HG02678 (cell line): ENCODE measurements around the gene MMS19.
A peak's percentile ranks its signal among the peaks of the same experiment; 100 is the strongest.

Source experiments
- ATAC-seq: cut with Tn5 transposase; IDR thresholded peaks from one replicate; pipeline ENCODE4 v1.9.1; 2021; ENCODE audit warnings: mild to moderate bottlenecking, moderate library complexity; ENCODE audit not compliant: unreplicated experiment

Gene MMS19

DNA sequence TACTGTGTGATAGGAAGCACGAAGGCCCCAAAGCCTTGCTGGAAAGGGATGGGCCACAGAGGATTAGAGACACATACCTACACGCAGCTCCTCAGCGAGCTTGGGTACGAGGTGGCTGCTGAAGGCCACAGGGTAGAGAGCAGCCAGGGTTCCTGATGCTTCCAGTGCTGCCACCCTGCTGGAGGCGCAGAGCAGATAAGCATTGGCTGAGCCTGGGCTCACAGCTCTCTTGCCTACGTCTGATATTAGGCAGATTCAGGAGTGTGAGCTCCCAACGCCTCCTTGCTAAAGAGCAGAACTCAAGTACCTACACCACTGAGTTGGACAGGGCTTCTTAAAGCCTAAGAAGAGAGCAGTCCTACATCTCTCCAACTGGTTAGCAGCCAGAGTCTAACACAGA is 32.2 kb downstream of the MMS19 start:
- ATAC-seq, result no peak

GRCh38 chr10:97464226-97464625 is 34.0 kb downstream of the MMS19 start:
- ATAC-seq, result no peak

GRCh38 chr10:97463363-97464132 is 34.7 kb downstream of the MMS19 start:
- ATAC-seq, result no peak

- no peak for ATAC-seq
Observed at GRCh38 chr10:97462309-97462708, 35.9 kb downstream of the MMS19 start.

GRCh38 chr10:97459933-97460332 is 38.3 kb downstream of the MMS19 start:
- ATAC-seq, result no peak

GRCh38 chr10:97459111-97459510 is 39.1 kb downstream of the MMS19 start:
- no peak for ATAC-seq

DNA sequence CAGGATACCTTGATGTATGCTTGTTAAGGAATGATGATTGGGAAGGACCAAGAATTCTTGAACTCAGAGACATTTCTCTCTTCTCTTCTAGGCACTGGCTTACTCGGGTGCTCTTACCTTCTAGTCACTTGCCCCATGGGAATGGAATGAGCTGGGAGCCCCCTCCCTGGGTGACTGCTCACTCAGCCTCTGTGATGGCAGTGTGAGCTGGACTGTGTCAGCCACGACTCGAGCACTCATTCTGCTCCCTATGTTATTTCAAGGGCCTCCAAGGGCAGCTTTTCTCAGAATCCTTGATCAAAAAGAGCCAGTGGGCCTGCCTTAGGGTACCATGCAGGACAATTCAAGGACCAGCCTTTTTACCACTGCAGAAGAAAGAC is 41.5 kb downstream of the MMS19 start:
- ATAC-seq, result no peak

- ATAC-seq, result no peak
Observed at GRCh38 chr10:97456034-97456685, 42.1 kb downstream of the MMS19 start.

DNA sequence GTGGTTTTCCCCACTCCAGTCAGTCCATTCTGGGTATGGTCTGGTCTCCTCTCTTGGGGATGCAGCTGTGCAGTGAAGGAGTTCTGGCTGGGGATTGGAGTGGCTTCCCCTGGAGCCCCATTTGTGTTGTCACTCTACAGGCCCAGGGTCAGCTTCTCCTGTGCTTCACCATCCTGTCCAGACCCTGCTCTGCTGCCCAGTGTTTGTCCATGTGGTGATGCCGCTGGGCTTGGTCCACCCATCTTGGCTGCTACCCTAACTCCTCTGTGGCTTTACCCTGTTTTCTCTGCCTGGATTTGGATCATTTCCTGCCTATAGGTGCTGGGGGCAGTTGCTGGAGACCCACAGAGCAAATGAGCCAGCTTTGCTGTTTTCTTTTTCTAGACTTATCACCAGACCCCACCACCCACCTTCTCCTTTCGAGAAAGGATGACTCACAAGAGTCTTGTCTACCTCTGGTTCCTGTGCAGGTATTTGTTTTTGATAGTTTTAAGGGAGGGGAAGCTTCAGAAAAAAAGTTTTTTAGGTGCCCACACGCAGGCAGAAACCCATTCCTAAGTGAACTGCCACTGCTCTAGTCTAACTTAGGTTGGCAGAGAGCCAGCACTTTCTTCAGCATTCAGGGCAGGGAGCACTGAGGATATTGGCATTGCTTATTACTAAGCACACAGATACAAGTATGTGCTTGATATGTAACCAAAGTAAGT is 43.7 kb downstream of the MMS19 start:
- no peak for ATAC-seq

DNA sequence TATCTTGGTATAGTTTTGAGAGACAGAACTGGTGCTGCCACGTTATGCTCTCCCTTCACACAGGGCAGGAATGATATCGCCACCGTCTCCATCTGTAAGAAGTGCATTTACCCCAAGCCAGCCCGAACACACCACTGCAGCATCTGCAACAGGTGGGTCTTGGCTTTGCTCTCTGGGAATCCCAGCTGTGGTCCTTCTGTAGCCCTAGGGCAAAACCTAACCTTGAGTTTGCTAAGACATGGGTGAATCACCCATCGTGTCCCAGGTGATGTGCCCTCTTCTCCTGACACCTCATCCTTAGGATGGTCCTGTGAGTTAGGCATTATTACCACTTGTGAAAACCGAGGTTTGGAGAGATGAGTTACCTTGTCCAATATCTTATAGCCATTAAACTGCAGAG is 45.9 kb downstream of the MMS19 start:
- ATAC-seq, result no peak

GRCh38 chr10:97451605-97452004 is 46.6 kb downstream of the MMS19 start:
- ATAC-seq, result no peak

- no peak for ATAC-seq
Observed at GRCh38 chr10:97450828-97451227, 47.4 kb downstream of the MMS19 start.

GRCh38 chr10:97445722-97446639 is 52.2 kb downstream of the MMS19 start, which contains the start of the genes EXOSC1 and ZDHHC16:
Gene EXOSC1, minus strand, starts transcription at chr10:97446006. Its CDS starts 21 bp downstream, at chr10:97445985.
Gene ZDHHC16, plus strand, starts transcription at chr10:97446175. Its CDS starts 5,501 bp downstream, at chr10:97451676.
- peak; percentile 95 for ATAC-seq

DNA sequence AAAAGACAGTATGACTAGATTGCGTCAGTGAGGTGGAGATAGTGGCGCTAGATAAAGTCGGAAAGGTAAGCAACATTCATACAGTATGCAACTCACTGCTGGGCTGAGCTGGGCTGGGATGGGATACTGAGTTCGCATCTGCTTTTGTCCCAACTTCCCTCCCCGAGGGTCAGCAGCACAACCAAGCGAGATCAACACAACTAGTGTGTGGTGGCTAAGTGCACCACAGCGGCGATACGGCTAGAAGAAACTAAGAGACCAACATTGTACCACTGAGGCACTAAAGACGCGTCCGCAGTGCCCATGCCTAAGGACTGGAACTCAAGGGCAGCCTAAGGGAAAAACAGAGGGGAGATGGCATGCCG is 52.9 kb downstream of the MMS19 start:
- ATAC-seq, result no peak

DNA sequence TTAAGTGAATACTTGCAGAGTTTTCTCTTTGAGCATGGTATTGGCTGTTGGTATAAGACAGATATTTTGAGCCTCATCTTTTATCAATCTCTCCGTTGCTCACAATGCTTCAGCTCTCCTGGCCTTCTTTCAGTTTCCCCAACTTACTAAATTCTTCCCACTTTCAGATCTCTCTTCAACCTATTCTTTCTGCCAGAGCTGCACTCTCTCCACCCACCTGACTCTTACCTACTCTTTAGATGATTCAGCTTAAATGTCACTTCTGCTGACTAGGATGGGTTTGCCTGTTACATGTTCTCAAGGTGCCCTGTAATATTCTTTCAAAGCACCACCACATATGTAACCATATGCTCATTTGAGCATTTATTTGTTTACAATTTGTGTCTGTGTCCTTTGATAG is 54.0 kb downstream of the MMS19 start:
- no peak for ATAC-seq

DNA sequence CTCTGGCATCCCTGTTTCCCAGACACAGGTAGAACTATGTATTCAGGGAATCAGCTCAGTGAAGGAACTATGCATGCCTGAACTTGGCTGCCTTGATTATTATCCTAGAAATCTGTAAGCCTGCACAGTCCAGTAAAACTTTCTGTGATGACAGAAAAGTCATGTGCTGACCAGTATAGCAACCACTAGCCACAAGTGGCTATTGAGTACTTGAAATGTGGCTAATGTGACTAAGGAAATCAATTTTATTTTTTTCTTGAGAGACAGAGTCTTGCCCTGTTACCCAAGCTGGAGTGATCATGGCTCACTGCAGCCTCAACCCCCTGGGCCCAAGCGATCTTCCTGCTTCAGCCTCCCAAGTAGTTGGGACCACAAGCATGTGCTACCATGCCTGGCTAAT is 55.9 kb downstream of the MMS19 start:
- no peak for ATAC-seq

DNA sequence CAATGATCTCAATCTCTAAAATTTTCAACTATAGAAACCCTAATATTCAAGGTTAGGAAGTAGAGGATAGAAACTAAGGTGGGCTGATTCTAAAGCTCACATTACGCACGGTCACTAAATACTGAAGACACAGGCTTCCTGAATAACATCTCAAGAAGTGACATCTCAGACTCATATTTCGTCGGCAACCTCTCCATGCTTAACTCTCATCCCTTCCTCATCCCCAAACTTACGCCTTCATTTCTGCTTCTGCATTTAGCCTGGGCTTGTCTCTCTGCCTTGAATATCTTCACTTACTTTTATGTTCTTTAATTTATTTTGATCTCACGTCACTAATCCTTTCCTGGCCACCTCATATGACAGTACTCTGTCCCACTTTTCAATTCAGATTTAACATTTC is 63.0 kb downstream of the MMS19 start:
- no peak for ATAC-seq

GRCh38 chr10:97434557-97434956 is 63.7 kb downstream of the MMS19 start:
- no peak for ATAC-seq

DNA sequence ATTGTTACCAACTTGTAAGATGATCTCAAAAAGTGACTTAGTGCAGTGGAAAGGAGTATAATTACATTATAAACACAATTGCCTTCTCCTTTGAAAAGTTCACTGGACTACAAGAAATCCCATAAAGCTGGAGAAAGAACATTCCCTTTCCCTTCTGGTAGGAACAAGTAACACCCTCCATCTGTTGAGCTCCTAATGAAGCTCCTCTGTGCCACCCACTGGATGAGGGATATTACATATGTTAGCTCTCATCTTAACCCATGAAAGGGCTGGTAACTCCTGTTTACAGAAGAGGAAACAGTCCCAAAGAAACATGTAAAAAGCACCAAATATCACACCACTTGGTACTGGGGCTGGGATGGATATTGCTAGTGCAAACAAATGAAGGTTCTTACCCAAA is 64.2 kb downstream of the MMS19 start:
- ATAC-seq, result no peak

- no peak for ATAC-seq
Observed at GRCh38 chr10:97428572-97428981, 69.6 kb downstream of the MMS19 start.
